IMR-90 (cell line): Measurements from ENCODE around the gene MAP1LC3A. TPM values are rescaled to one million over a fixed set of nuclear protein-coding genes. Genes with fewer than 3 reads are reported as not detected.

Experiments used
- ATAC-seq: fragments of 200-7000 bp; cut with Tn5 transposase; 2 replicates; pipeline ENCODE4 v1.9.1; 2020; ENCODE audit warnings: low read depth, mild to moderate bottlenecking, moderate library complexity
- BruUV-seq: library from RNA; stranded (reverse); fragments of 400-500 nt; replicated peaks from 2 replicates; lab custom pipeline; 2021; lab: Mats Ljungman, UMichigan
- CTCF ChIA-PET: fragments of 300-600 bp; formaldehyde crosslinking; extraction: SDS; loops from one replicate; lab custom pipeline; 2021; ENCODE audit warnings: antibody characterized with exemption; lab: Yijun Ruan, JAX
- POLR2A ChIA-PET: fragments of 300-600 bp; sonication (Branson Sonifier 250); formaldehyde crosslinking; loops from one replicate; lab custom pipeline; 2022; ENCODE audit warnings: antibody characterized with exemption; ENCODE audit not compliant: unreplicated experiment; lab: Charles Lee
- DNase-seq: peaks from one replicate; pipeline ENCODE4 v3.0.0; 2013
- H2AFZ ChIP-seq: replicated peaks from 2 replicates; pipeline ENCODE3; 2013; ENCODE audit warnings: low read length, mild to moderate bottlenecking; ENCODE audit not compliant: poor library complexity
- H2AK5ac ChIP-seq: 2 replicates; pipeline ENCODE4 v1.6.1; 2013; ENCODE audit warnings: low read depth, low read length, inconsistent platforms
- H2AK9ac ChIP-seq: replicated peaks from 2 replicates; pipeline ENCODE3; 2013; ENCODE audit warnings: mild to moderate bottlenecking, low read depth, low read length, moderate library complexity; ENCODE audit not compliant: poor library complexity
- H2BK120ac ChIP-seq: 2 replicates; pipeline ENCODE4 v1.6.1; 2013; ENCODE audit warnings: low read depth, low read length, inconsistent platforms
- H2BK15ac ChIP-seq: 3 replicates; pipeline ENCODE4 v1.6.1; 2013; ENCODE audit warnings: low read depth, low read length, inconsistent platforms
- H2BK20ac ChIP-seq: 2 replicates; pipeline ENCODE4 v1.6.1; 2013; ENCODE audit warnings: low read depth, mild to moderate bottlenecking, inconsistent platforms, low read length, moderate library complexity
- H2BK5ac ChIP-seq: 2 replicates; pipeline ENCODE4 v1.6.1; 2013; ENCODE audit warnings: mild to moderate bottlenecking, low read depth, low read length, inconsistent platforms; ENCODE audit not compliant: poor library complexity, severe bottlenecking
- H3K14ac ChIP-seq: replicated peaks from 2 replicates; pipeline ENCODE4 v1.6.1; 2013; ENCODE audit warnings: low read depth, low read length, inconsistent platforms
- H3K18ac ChIP-seq: 2 replicates; pipeline ENCODE4 v1.6.1; 2013; ENCODE audit warnings: low read depth, low read length, control low read depth
- H3K23ac ChIP-seq: 2 replicates; pipeline ENCODE4 v1.6.1; 2013; ENCODE audit warnings: low read depth, low read length, inconsistent platforms
- H3K27ac ChIP-seq: 2 replicates; pipeline ENCODE4 v1.5.1; 2013; ENCODE audit warnings: mild to moderate bottlenecking, control low read depth, low read length; ENCODE audit not compliant: insufficient read depth
- H3K27me3 ChIP-seq: 2 replicates; pipeline ENCODE4 v1.6.1; 2013; ENCODE audit warnings: low read length; ENCODE audit not compliant: control insufficient read depth, insufficient read depth
- H3K36me3 ChIP-seq: 2 replicates; pipeline ENCODE4 v1.6.1; 2013; ENCODE audit warnings: low read length, mixed read lengths; ENCODE audit not compliant: control insufficient read depth, insufficient read depth
- H3K4ac ChIP-seq: 2 replicates; pipeline ENCODE4 v1.6.1; 2013; ENCODE audit warnings: low read depth, low read length, inconsistent platforms
- H3K4me1 ChIP-seq: 2 replicates; pipeline ENCODE4 v1.6.1; 2013; ENCODE audit warnings: low read length, mixed read lengths; ENCODE audit not compliant: control insufficient read depth, insufficient read depth
- H3K4me2 ChIP-seq: 2 replicates; pipeline ENCODE4 v1.6.1; 2013; ENCODE audit warnings: low read depth, mild to moderate bottlenecking, control low read depth, low read length, moderate library complexity
- H3K4me3 ChIP-seq: 2 replicates; pipeline ENCODE4 v1.5.1; 2013; ENCODE audit warnings: low read depth, mild to moderate bottlenecking, control low read depth, low read length, moderate library complexity; ENCODE audit not compliant: insufficient read depth
- H3K56ac ChIP-seq: 2 replicates; pipeline ENCODE4 v1.6.1; 2013; ENCODE audit warnings: low read length, inconsistent platforms; ENCODE audit not compliant: insufficient read depth; ENCODE audit errors: extremely low read depth
- H3K79me1 ChIP-seq, 2 experiments: 2 replicates each; pipeline ENCODE4 v1.6.1; 2013; ENCODE audit warnings: low read length in 2 of 2, inconsistent platforms in 1 of 2, low read depth in 1 of 2
- H3K9ac ChIP-seq: 2 replicates; pipeline ENCODE4 v1.6.1; 2013; ENCODE audit warnings: low read depth, low read length, control low read depth
- H3K9me1 ChIP-seq: 2 replicates; pipeline ENCODE4 v1.6.1; 2013; ENCODE audit warnings: low read length, inconsistent platforms; ENCODE audit not compliant: insufficient read depth
- H3K9me3 ChIP-seq: 2 replicates; pipeline ENCODE4 v1.6.1; 2013; ENCODE audit warnings: low read length; ENCODE audit not compliant: control insufficient read depth, insufficient read depth
- H4K20me1 ChIP-seq: 2 replicates; pipeline ENCODE4 v1.6.1; 2013; ENCODE audit warnings: low read length, inconsistent platforms; ENCODE audit not compliant: insufficient read depth
- H4K5ac ChIP-seq: 2 replicates; pipeline ENCODE4 v1.6.1; 2013; ENCODE audit warnings: mild to moderate bottlenecking, low read depth, low read length, control low read depth
- H4K8ac ChIP-seq, 2 experiments: 2 replicates each; pipeline ENCODE4 v1.6.1; 2013; ENCODE audit warnings: low read depth in 2 of 2, low read length in 2 of 2, control low read depth in 1 of 2, inconsistent platforms in 1 of 2
- H4K91ac ChIP-seq: 2 replicates; pipeline ENCODE4 v1.6.1; 2013; ENCODE audit warnings: low read depth, low read length, inconsistent platforms; ENCODE audit not compliant: insufficient read depth
- FOS ChIP-seq: fragments of 150-350 bp; IDR thresholded peaks from 2 replicates; pipeline ENCODE4 v1.6.1; 2016; ENCODE audit warnings: low read depth, low read length
- MAZ ChIP-seq: IDR thresholded peaks from 2 replicates; pipeline ENCODE4 v1.6.1; 2012; ENCODE audit warnings: low read depth, mild to moderate bottlenecking, low read length, improper control_type of control experiment, moderate library complexity, borderline replicate concordance
- NFE2L2 ChIP-seq: fragments of 150-350 bp; IDR thresholded peaks from 2 replicates; pipeline ENCODE4 v1.6.1; 2016; ENCODE audit warnings: low read depth, mild to moderate bottlenecking, low read length
- RAD21 ChIP-seq: IDR thresholded peaks from 2 replicates; pipeline ENCODE4 v1.6.1; 2012; ENCODE audit warnings: low read length, improper control_type of control experiment
- SMC3 ChIP-seq: fragments of 150-350 bp; IDR thresholded peaks from 2 replicates; pipeline ENCODE4 v1.6.1; 2016; ENCODE audit warnings: low read depth, mild to moderate bottlenecking, antibody characterized with exemption, low read length, moderate library complexity
- WGBS, 2 experiments: methylation state at CpG; one replicate each; pipeline versions ENCODE4 v1.1.5 to v1.1.7; 2013; ENCODE audit warnings: missing lambda C conversion rate in 2 of 2; ENCODE audit not compliant: insufficient read length in 1 of 2; ENCODE audit errors: extremely low coverage in 2 of 2; 5-methylcytosine and 5-hydroxymethylcytosine counted together
- dilution Hi-C: fragments of 300-500 bp; cut with HindIII; formaldehyde crosslinking; loops from one replicate; pipeline ENCODE4 v1.14.3; 2018; ENCODE audit warnings: low sequenced_read_pairs; ENCODE audit not compliant: unreplicated experiment
- in situ Hi-C: fragments of 300-500 bp; cut with MboI; formaldehyde crosslinking; loops from 3 replicates; pipeline ENCODE4 v1.14.3; 2019; ENCODE audit warnings: low sequenced_read_pairs, inconsistent platforms, mixed read lengths
- intact Hi-C: fragments of 100-400 bp; cut with micrococcal nuclease; formaldehyde crosslinking; loops from 2 replicates; pipeline ENCODE4 v1.10.0; 2022
- polyA plus RNA-seq, 3 experiments: library from polyadenylated mRNA; depleted of rRNA; stranded (reverse); fragments of >200 nt; gene quantifications; 2 replicates each; pipeline ENCODE4 v1.2.3, GENCODE V29; 2012; ENCODE audit warnings: low replicate concordance in 1 of 3
- total RNA-seq: library from RNA; depleted of rRNA; stranded (reverse); fragments of >200 nt; gene quantifications from 2 replicates; pipeline ENCODE4 v1.2.3, GENCODE V29; 2012
- TF ChIP-seq, protein P1 (sequence below): conservative IDR thresholded peaks from 2 replicates; pipeline ENCODE4 v1.5.1; 2012; ENCODE audit warnings: mild to moderate bottlenecking, low read depth, low read length, improper control_type of control experiment

The MAP1LC3A gene
- total and polyA plus RNA-seq, 2 of the 4 experiments (the other 2 are of a cell fraction) = 10.0 to 39.7 TPM

DNA sequence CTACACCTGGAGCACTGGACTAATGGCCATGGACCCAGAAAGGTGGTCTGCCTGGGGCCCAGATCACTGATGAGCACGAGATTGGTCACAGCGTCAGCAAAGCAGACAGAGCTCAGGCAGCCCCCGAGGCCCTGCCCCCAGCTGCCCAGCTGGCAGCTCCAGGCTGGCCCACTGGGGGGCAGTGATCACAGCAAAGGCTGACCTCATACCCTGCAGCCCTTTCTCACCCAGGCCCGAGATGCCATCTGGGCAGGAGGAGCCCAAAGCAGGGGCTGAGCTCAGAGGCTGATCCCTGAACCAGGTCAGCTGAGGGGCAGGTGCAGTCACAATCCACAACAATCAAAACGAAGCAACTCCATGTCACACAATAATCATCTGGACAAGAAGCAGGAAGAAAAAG is 4.1 kb downstream of the MAP1LC3A start:
- Histone ChIP-seq H3K9me3 (no peaks in the 10 kb centered on the region), H4K8ac (no peak overlapping the region), H3K9ac (no peak overlapping the region), H2BK15ac (no peak overlapping the region), H3K14ac (no peak overlapping the region), H3K4me1 (peaks cover 2% of the 10 kb centered on the region; the same call in 1 of the 2 replicates), H3K23ac (no peak overlapping the region), H3K56ac (no peak overlapping the region), H3K27ac (no peak overlapping the region), H4K5ac (no peak overlapping the region), H3K4me2 (no peak overlapping the region), H2AFZ (no peak overlapping the region), H3K4me3 (no peak overlapping the region), H2BK120ac (no peak overlapping the region), H3K36me3 (peaks cover 3% of the 10 kb centered on the region; the same call in 1 of the 2 replicates), H2AK5ac (no peak overlapping the region), H2BK20ac (no peak overlapping the region), H3K18ac (no peak overlapping the region), H2BK5ac (no peak overlapping the region), H3K79me1 (peaks cover 0 to 13% of the 10 kb centered on the region in 2 experiments; a peak in 2 of 4 replicates), H2AK9ac (no peak overlapping the region), H3K4ac (no peak overlapping the region), H4K91ac (no peak overlapping the region), H3K27me3 (no peaks in the 10 kb centered on the region), H4K20me1 (no peaks in the 10 kb centered on the region), H3K9me1 (peaks cover 8% of the 10 kb centered on the region; the same call in 1 of the 2 replicates)
- peak; percentile 16 for DNase-seq
- ChIA-PET POLR2A (no interaction called here), CTCF (interaction anchor here (1.1 kb wide), 1 partner anchor 17 kb away, joined by 4 read pairs; no protein-coding TSS in a partner anchor)
- 70% methylated on average over 2 of the region's 5 CpGs; no CpG with 5 or more reads in 1 of the 2 experiments for WGBS, 2 experiments
- in situ Hi-C loops = no loop called here
- BruUV-seq = no TSS peak
- ATAC-seq = peak; percentile 14; the same call in 1 of the 2 replicates
- dilution Hi-C loops = no loop called here
- intact Hi-C loops = no loop called here
- TF ChIP-seq MAZ (peak; percentile 47; the same call in 1 of the 2 replicates), SMC3 (peak; percentile 41), RAD21 (peak; percentile 45), FOS (no peak), NFE2L2 (no peak)
- TF ChIP-seq, protein P1, sequence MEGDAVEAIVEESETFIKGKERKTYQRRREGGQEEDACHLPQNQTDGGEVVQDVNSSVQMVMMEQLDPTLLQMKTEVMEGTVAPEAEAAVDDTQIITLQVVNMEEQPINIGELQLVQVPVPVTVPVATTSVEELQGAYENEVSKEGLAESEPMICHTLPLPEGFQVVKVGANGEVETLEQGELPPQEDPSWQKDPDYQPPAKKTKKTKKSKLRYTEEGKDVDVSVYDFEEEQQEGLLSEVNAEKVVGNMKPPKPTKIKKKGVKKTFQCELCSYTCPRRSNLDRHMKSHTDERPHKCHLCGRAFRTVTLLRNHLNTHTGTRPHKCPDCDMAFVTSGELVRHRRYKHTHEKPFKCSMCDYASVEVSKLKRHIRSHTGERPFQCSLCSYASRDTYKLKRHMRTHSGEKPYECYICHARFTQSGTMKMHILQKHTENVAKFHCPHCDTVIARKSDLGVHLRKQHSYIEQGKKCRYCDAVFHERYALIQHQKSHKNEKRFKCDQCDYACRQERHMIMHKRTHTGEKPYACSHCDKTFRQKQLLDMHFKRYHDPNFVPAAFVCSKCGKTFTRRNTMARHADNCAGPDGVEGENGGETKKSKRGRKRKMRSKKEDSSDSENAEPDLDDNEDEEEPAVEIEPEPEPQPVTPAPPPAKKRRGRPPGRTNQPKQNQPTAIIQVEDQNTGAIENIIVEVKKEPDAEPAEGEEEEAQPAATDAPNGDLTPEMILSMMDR = peak; percentile 48
